Stimulated activated CD8-positive, alpha-beta memory T cell treated with anti-CD3 and anti-CD28 coated beads, Interleukin-4, amount 100 ng/mL, for 24 hours (primary cell): ENCODE results near the gene HTR2B.
"Not testable (repeated sequence)": the region's sequence is repeated elsewhere in the genome, so short reads cannot be mapped to it uniquely, and the experiment has no call there.

Experiments used
- DNase-seq: peaks from one replicate; pipeline ENCODE4 v3.0.0-alpha.2; 2020; ENCODE audit warnings: low read depth

Gene HTR2B

GRCh38 chr2:231133365-231134099 is 8.7 kb upstream of the HTR2B start:
- DNase-seq = no peak

- DNase-seq = no peak
These were observed 7.3 kb upstream of the HTR2B start for GRCh38 chr2:231132129-231132528.

- DNase-seq = no peak
These were observed 5.7 kb upstream of the HTR2B start for GRCh38 chr2:231130336-231131056.

- DNase-seq = no peak
These were observed 4.4 kb upstream of the HTR2B start for GRCh38 chr2:231129216-231129615.

- no peak for DNase-seq
These were observed 3.7 kb upstream of the HTR2B start for GRCh38 chr2:231128541-231128940.

- DNase-seq = no peak
These were observed 3.1 kb upstream of the HTR2B start for GRCh38 chr2:231127936-231128335.

- no peak for DNase-seq
These were observed 2.6 kb upstream of the HTR2B start for GRCh38 chr2:231127480-231127879.

GRCh38 chr2:231126123-231126522 is 1.3 kb upstream of the HTR2B start:
- DNase-seq = no peak

- DNase-seq = no peak
These were observed 1.4 kb downstream of the HTR2B start for GRCh38 chr2:231123362-231123898.

GRCh38 chr2:231118614-231118942 is 6.3 kb downstream of the HTR2B start:
- no peak for DNase-seq

GRCh38 chr2:231117922-231118613 is 6.8 kb downstream of the HTR2B start:
- no peak for DNase-seq

- no peak for DNase-seq
These were observed 7.7 kb downstream of the HTR2B start for GRCh38 chr2:231117148-231117547.

- no peak for DNase-seq
These were observed 9.2 kb downstream of the HTR2B start for GRCh38 chr2:231115651-231116050.

- no peak for DNase-seq
These were observed 11.4 kb downstream of the HTR2B start for GRCh38 chr2:231113489-231113888.

- no peak for DNase-seq
These were observed 12.9 kb downstream of the HTR2B start for GRCh38 chr2:231111987-231112386.

GRCh38 chr2:231110551-231110950 is 14.3 kb downstream of the HTR2B start:
- DNase-seq = no peak

GRCh38 chr2:231104115-231104713 is 20.6 kb downstream of the HTR2B start:
- DNase-seq = peak; percentile 7

GRCh38 chr2:231102772-231103171 is 22.1 kb downstream of the HTR2B start:
- no peak for DNase-seq

GRCh38 chr2:231100990-231101389 is 23.9 kb downstream of the HTR2B start:
- DNase-seq = no peak

GRCh38 chr2:231100321-231100720 is 24.5 kb downstream of the HTR2B start:
- not testable (repeated sequence) for DNase-seq

- DNase-seq = no peak
These were observed 24.9 kb downstream of the HTR2B start for GRCh38 chr2:231099918-231100317.

GRCh38 chr2:231094736-231095346 is 30.0 kb downstream of the HTR2B start:
- no peak for DNase-seq
